Heart left ventricle (tissue), 13 donors: ENCODE data around the gene ACBD3.

ENCODE experiments used
- POLR2A ChIP-seq, 2 donors: fragments of 450-650 bp; IDR thresholded peaks; one replicate each; pipeline ENCODE4 v1.6.1; 2017; ENCODE audit warnings: antibody characterized with exemption in 2 of 2, mild to moderate bottlenecking in 2 of 2, moderate library complexity in 2 of 2
- TF ChIP-seq, protein P1 (sequence below), 12 donors: fragments of 200-600 bp; sonication (generic) in 4 of 12; IDR thresholded peaks; one replicate each; pipeline versions ENCODE4 v1.5.0 to v1.8.0; 2018 to 2022; ENCODE audit warnings: antibody characterized with exemption in 12 of 12, mild to moderate bottlenecking in 5 of 12
- donor health status: ischemic (EF 13 %, LVEDD 7.1; RV severe dilation, severe dysfunction).
- donor health status: DM: no; HTN: yes; CAD: no.
- donor health status: DM: no; HTN: no; CAD: no.
- donor health status: ischemic (EF 25% LVEDD 6.9; RV normal size, moderate dysfunction).
- donor health status: ischemic (EF 25% LVEDD 5.7; RV mildly dilated, moderate dysfunction).
- donor health status: ischemic (EF 35%, LVEDD 5.7; RV mildly dilated, moderate dysfunction).
- donor health status: nonischemic (EF 11% LVEDD 7.7; RV severe dilation, severe dysfunction).
- donor health status: DM: yes; HTN: yes; CAD: no.
- donor health status: PGD.
- donor health status: ischemic (EF 29% LVEDD 5.4; RV normal size, mild dysfunction).
- donor health status: nonischemic (EF 23%, LVEDD 6.1; RV moderate dilation, normal function).

DNA sequence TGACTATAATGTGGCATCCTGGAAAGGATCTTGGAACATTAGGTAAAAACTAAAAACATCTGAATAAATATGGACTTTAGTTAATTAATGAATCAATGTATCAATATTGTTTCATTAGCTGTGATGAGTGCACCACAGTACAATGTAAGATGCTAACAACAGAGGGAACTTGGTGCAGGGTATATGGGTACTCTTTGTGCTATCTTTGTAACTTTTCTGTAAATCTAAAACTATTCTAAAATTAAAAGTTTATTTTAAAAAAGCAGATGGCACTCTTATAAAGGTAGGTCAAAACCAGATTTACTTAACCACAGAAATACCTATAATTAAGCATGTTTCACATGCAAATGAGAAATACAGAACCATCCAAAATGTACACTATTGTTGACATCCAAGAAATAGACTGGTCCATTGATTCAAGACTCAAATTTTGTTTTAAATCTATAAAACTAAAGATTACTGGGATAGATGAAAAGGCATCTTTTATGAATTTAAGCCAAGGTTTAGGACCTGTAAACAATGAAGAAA, 38.4 kb downstream of the ACBD3 start:
- TF ChIP-seq, protein P1, sequence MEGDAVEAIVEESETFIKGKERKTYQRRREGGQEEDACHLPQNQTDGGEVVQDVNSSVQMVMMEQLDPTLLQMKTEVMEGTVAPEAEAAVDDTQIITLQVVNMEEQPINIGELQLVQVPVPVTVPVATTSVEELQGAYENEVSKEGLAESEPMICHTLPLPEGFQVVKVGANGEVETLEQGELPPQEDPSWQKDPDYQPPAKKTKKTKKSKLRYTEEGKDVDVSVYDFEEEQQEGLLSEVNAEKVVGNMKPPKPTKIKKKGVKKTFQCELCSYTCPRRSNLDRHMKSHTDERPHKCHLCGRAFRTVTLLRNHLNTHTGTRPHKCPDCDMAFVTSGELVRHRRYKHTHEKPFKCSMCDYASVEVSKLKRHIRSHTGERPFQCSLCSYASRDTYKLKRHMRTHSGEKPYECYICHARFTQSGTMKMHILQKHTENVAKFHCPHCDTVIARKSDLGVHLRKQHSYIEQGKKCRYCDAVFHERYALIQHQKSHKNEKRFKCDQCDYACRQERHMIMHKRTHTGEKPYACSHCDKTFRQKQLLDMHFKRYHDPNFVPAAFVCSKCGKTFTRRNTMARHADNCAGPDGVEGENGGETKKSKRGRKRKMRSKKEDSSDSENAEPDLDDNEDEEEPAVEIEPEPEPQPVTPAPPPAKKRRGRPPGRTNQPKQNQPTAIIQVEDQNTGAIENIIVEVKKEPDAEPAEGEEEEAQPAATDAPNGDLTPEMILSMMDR (IDR thresholded peaks at IDR 0.05): no peak
- no peak for TF ChIP-seq POLR2A (IDR thresholded peaks at IDR 0.05)
